ENCODE data around the gene ADAMTSL3. TPM values are rescaled to one million over a fixed set of nuclear protein-coding genes. Genes with fewer than 3 reads are reported as not detected.
A peak's percentile ranks its signal among the peaks of the same experiment; 100 is the strongest.
"Not testable (repeated sequence)": the region's sequence is repeated elsewhere in the genome, so short reads cannot be mapped to it uniquely, and the experiment has no call there.

The ADAMTSL3 gene
- total RNA-seq, 2 experiments from 2014 or later: not detected

DNA sequence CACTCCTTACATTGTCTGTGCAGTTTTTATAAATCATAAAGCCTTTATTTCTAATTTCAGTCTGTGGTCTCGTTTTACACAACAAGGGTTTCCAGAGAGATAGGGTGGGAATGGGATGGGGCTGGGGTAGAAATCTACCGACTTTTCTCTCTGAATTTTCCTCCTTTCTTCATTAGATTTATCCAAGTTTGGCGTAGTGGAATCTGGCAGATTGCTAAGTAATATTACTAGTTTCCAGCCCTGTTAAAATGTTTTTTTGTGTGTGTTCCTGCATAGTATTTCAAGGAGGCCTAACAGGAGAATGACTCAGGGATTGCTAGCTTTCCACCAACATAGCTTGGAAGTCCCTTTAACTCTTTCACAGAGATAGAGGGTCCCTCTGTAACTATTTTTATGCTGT is 396.2 kb downstream of the ADAMTSL3 start:
- no peaks in the 10 kb centered on the region for H3K36me3 Mint-ChIP-seq (ENCODE audit: low read depth)
- H3K27ac ChIP-seq (ENCODE audit: low read depth in 1 of 2, low read length in 2 of 2): no peak overlapping the region
- intact Hi-C loops (cut with DNase I, micrococcal nuclease): no loop called here
- peaks cover 12% of the 10 kb centered on the region for H3K27me3 Mint-ChIP-seq
- no peaks in the 10 kb centered on the region for H3K4me1 Mint-ChIP-seq (ENCODE audit: low read depth)
- no peak for ATAC-seq (ENCODE audit: poor library complexity)
- no peak overlapping the region for H3K4me3 Mint-ChIP-seq
- no peak overlapping the region for H3K4me3 ChIP-seq (ENCODE audit: low read length)
- DNase-seq: no peak
- peaks cover 0 to 5% of the 10 kb centered on the region in 2 experiments for H3K9me3 ChIP-seq (ENCODE audit: control insufficient read depth in 1 of 2, insufficient read depth in 1 of 2, low read length in 2 of 2)
- TF ChIP-seq, protein P1, sequence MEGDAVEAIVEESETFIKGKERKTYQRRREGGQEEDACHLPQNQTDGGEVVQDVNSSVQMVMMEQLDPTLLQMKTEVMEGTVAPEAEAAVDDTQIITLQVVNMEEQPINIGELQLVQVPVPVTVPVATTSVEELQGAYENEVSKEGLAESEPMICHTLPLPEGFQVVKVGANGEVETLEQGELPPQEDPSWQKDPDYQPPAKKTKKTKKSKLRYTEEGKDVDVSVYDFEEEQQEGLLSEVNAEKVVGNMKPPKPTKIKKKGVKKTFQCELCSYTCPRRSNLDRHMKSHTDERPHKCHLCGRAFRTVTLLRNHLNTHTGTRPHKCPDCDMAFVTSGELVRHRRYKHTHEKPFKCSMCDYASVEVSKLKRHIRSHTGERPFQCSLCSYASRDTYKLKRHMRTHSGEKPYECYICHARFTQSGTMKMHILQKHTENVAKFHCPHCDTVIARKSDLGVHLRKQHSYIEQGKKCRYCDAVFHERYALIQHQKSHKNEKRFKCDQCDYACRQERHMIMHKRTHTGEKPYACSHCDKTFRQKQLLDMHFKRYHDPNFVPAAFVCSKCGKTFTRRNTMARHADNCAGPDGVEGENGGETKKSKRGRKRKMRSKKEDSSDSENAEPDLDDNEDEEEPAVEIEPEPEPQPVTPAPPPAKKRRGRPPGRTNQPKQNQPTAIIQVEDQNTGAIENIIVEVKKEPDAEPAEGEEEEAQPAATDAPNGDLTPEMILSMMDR (IDR thresholded peaks at IDR 0.05): no peak
- no peaks in the 10 kb centered on the region for H3K4me1 ChIP-seq (ENCODE audit: insufficient read depth, low read length)
- H3K27me3 ChIP-seq (ENCODE audit: control insufficient read depth in 1 of 2, insufficient read depth in 2 of 2, low read length in 2 of 2): no peaks in the 10 kb centered on the region
- H3K27ac Mint-ChIP-seq: no peak overlapping the region
- peaks cover 14% of the 10 kb centered on the region for H3K9me3 Mint-ChIP-seq
- POLR2A ChIA-PET: no interaction called here
- no peaks in the 10 kb centered on the region for H3K36me3 ChIP-seq (ENCODE audit: insufficient read depth, low read length)
- CTCF ChIA-PET: no interaction called here

DNA sequence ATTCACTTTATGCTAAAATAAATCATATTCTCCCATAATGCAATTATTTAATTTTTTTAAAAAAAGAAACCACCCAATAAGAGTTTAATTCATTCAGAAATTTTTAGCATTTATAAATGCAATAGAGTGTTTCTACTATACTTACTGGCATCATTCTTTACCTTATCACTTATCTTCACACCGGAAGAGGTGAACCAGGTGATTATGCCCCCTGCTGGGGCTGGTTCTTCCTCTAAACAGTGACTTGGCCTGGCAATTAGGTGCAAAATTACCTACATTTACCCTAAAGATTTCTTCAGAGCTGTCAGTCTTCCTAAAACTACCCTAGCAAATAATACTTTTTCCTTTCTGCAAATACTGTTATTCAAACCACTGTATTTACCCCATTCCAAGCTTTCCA is 397.2 kb downstream of the ADAMTSL3 start:
- POLR2A ChIA-PET; H3K4me3 ChIP-seq (ENCODE audit: low read length); DNase-seq; H3K4me3 Mint-ChIP-seq; CTCF ChIA-PET; intact Hi-C loops (cut with DNase I, micrococcal nuclease); H3K4me1 ChIP-seq (ENCODE audit: insufficient read depth, low read length); H3K27ac ChIP-seq (ENCODE audit: low read depth in 1 of 2, low read length in 2 of 2); H3K27me3 ChIP-seq (ENCODE audit: control insufficient read depth in 1 of 2, insufficient read depth in 2 of 2, low read length in 2 of 2); H3K9me3 ChIP-seq (ENCODE audit: control insufficient read depth in 1 of 2, insufficient read depth in 1 of 2, low read length in 2 of 2); H3K36me3 Mint-ChIP-seq (ENCODE audit: low read depth); H3K4me1 Mint-ChIP-seq (ENCODE audit: low read depth); H3K27ac Mint-ChIP-seq; H3K36me3 ChIP-seq (ENCODE audit: insufficient read depth, low read length): not testable (repeated sequence)
- ATAC-seq (ENCODE audit: poor library complexity): peak; percentile 77
- peaks cover 13% of the 10 kb centered on the region for H3K9me3 Mint-ChIP-seq
- peaks cover 12% of the 10 kb centered on the region for H3K27me3 Mint-ChIP-seq

DNA sequence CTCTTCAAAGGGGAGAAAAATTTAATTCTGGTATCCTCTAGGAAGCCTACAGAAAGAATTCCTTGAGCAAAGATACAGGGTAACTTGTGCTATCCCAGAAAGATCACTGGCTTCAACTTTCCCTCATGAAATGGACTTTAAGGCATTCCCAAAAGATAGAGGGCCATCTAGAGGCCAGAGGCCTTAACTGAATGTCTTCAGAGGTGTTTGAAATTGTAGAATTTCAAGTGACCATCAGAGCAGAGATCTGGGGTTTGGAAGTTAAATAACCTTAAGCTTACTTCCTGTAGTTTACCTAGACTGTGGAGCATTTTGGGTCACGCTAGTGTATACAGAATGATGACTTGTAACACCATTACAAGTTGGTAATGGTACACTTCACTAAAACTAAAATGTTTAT is 400.6 kb downstream of the ADAMTSL3 start:
- H3K4me3 Mint-ChIP-seq; H3K27ac ChIP-seq (ENCODE audit: low read depth in 1 of 2, low read length in 2 of 2); H3K9me3 ChIP-seq (ENCODE audit: control insufficient read depth in 1 of 2, insufficient read depth in 1 of 2, low read length in 2 of 2); intact Hi-C loops (cut with DNase I, micrococcal nuclease); POLR2A ChIA-PET; H3K27ac Mint-ChIP-seq; H3K4me1 Mint-ChIP-seq (ENCODE audit: low read depth); H3K36me3 ChIP-seq (ENCODE audit: insufficient read depth, low read length); ATAC-seq (ENCODE audit: poor library complexity); H3K4me3 ChIP-seq (ENCODE audit: low read length); CTCF ChIA-PET; H3K4me1 ChIP-seq (ENCODE audit: insufficient read depth, low read length); H3K27me3 ChIP-seq (ENCODE audit: control insufficient read depth in 1 of 2, insufficient read depth in 2 of 2, low read length in 2 of 2); H3K36me3 Mint-ChIP-seq (ENCODE audit: low read depth); DNase-seq: not testable (repeated sequence)
- peaks cover 13% of the 10 kb centered on the region for H3K9me3 Mint-ChIP-seq
- H3K27me3 Mint-ChIP-seq: peaks cover 20% of the 10 kb centered on the region

DNA sequence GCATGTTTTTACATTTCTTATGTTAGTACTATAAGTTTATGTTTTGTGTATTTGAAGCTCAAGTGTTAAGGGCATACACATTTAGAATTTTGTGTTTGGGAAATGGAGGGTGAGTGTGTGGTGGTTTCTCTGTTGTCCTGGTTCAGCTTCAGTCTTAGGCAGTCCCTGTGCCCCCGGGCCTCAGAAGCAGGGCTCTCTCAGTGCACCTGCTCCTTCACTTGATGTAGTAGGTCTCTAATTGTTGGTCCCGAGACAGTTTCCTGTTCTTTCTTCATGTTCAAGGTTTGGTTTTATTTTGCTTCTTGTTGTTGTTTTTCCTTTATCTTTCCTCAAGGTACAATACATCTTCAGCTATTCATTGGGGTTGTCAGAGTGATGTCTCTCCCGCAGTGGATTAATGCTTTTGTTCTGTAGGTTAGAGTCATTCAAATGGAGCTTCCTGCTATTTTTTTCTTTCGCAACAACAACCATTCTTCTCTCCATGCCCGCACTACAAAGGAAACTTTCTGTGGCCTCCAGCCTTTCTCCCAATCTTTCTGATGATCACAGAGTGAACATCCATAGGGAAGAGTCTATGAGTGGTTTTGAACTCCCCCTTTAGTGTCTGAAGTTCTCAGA is 403.9 kb downstream of the ADAMTSL3 start:
- DNase-seq: no peak
- H3K27me3 Mint-ChIP-seq: peaks cover 26% of the 10 kb centered on the region
- Histone ChIP-seq H3K27me3 (ENCODE audit: control insufficient read depth in 1 of 2, insufficient read depth in 2 of 2, low read length in 2 of 2) (no peaks in the 10 kb centered on the region), H3K9me3 (ENCODE audit: control insufficient read depth in 1 of 2, insufficient read depth in 1 of 2, low read length in 2 of 2) (peaks cover 3 to 5% of the 10 kb centered on the region in 2 experiments), H3K4me1 (ENCODE audit: insufficient read depth, low read length) (no peaks in the 10 kb centered on the region), H3K36me3 (ENCODE audit: insufficient read depth, low read length) (no peaks in the 10 kb centered on the region), H3K4me3 (ENCODE audit: low read length) (no peak overlapping the region), H3K27ac (ENCODE audit: low read depth in 1 of 2, low read length in 2 of 2) (no peak overlapping the region)
- ATAC-seq (ENCODE audit: poor library complexity): no peak
- H3K9me3 Mint-ChIP-seq: peaks cover 17% of the 10 kb centered on the region
- H3K27ac Mint-ChIP-seq: no peak overlapping the region
- TF ChIP-seq, protein P1 (IDR thresholded peaks at IDR 0.05): no peak
- no peaks in the 10 kb centered on the region for H3K4me1 Mint-ChIP-seq (ENCODE audit: low read depth)
- no peaks in the 10 kb centered on the region for H3K36me3 Mint-ChIP-seq (ENCODE audit: low read depth)
- intact Hi-C loops (cut with DNase I, micrococcal nuclease): no loop called here
- CTCF ChIA-PET: no interaction called here
- POLR2A ChIA-PET: no interaction called here
- H3K4me3 Mint-ChIP-seq: no peak overlapping the region

DNA sequence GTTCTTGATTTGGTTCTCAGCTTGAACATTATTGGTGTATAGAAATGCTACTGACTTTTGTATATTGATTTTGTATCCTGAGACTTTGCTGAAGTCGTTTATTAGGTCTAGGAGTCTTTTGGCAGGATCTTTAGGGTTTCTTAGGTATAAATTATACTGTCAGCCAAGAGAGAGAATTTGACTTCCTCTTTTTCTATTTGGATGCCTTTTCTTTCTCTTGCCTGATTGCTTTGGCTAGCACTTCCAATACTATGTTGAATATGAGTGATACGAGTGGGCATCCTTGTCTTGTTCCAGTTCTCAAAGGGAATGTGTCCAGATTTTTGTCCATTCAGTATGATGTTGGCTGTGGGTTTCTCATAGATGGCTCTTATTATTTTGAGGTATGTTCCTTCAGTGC is 409.8 kb downstream of the ADAMTSL3 start:
- CTCF ChIA-PET; H3K27ac ChIP-seq (ENCODE audit: low read depth in 1 of 2, low read length in 2 of 2); H3K4me1 ChIP-seq (ENCODE audit: insufficient read depth, low read length); POLR2A ChIA-PET; ATAC-seq (ENCODE audit: poor library complexity); DNase-seq; H3K27ac Mint-ChIP-seq; H3K36me3 Mint-ChIP-seq (ENCODE audit: low read depth); H3K4me3 ChIP-seq (ENCODE audit: low read length); H3K4me3 Mint-ChIP-seq; H3K9me3 ChIP-seq (ENCODE audit: control insufficient read depth in 1 of 2, insufficient read depth in 1 of 2, low read length in 2 of 2); H3K4me1 Mint-ChIP-seq (ENCODE audit: low read depth); H3K27me3 ChIP-seq (ENCODE audit: control insufficient read depth in 1 of 2, insufficient read depth in 2 of 2, low read length in 2 of 2); H3K36me3 ChIP-seq (ENCODE audit: insufficient read depth, low read length); intact Hi-C loops (cut with DNase I, micrococcal nuclease): not testable (repeated sequence)
- Mint-ChIP-seq H3K9me3 (peaks cover 16% of the 10 kb centered on the region), H3K27me3 (peaks cover 28% of the 10 kb centered on the region)

DNA sequence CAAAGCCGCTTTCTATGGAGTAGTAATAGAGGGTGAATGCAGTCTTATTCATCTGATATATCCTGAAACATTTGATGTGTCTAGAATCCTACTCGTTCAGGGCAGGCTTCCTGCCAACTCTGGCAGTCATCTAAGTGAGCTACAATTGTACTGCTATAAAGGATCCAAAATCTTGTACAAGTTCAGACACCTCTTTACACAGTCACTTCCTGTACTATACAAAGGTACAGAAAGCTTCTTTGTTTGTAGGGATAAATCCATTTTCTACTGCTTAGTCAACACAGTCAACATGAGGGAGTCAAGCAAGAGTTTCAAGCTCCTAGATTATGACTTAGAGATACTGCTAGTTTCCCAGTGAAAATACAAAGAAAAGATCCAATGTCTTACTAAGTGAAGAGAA is 414.8 kb downstream of the ADAMTSL3 start:
- peaks cover 4 to 11% of the 10 kb centered on the region in 2 experiments for H3K27me3 ChIP-seq (ENCODE audit: control insufficient read depth in 1 of 2, insufficient read depth in 2 of 2, low read length in 2 of 2)
- peaks cover 42% of the 10 kb centered on the region for H3K27me3 Mint-ChIP-seq
- H3K9me3 ChIP-seq (ENCODE audit: control insufficient read depth in 1 of 2, insufficient read depth in 1 of 2, low read length in 2 of 2); H3K27ac ChIP-seq (ENCODE audit: low read depth in 1 of 2, low read length in 2 of 2); H3K4me1 ChIP-seq (ENCODE audit: insufficient read depth, low read length); H3K4me3 Mint-ChIP-seq; CTCF ChIA-PET; ATAC-seq (ENCODE audit: poor library complexity); H3K36me3 ChIP-seq (ENCODE audit: insufficient read depth, low read length); DNase-seq; POLR2A ChIA-PET; H3K36me3 Mint-ChIP-seq (ENCODE audit: low read depth); H3K9me3 Mint-ChIP-seq; intact Hi-C loops (cut with DNase I, micrococcal nuclease); H3K4me3 ChIP-seq (ENCODE audit: low read length); H3K27ac Mint-ChIP-seq; H3K4me1 Mint-ChIP-seq (ENCODE audit: low read depth): not testable (repeated sequence)
